ENCODE results near the gene LAMB2.

The LAMB2 gene

DNA sequence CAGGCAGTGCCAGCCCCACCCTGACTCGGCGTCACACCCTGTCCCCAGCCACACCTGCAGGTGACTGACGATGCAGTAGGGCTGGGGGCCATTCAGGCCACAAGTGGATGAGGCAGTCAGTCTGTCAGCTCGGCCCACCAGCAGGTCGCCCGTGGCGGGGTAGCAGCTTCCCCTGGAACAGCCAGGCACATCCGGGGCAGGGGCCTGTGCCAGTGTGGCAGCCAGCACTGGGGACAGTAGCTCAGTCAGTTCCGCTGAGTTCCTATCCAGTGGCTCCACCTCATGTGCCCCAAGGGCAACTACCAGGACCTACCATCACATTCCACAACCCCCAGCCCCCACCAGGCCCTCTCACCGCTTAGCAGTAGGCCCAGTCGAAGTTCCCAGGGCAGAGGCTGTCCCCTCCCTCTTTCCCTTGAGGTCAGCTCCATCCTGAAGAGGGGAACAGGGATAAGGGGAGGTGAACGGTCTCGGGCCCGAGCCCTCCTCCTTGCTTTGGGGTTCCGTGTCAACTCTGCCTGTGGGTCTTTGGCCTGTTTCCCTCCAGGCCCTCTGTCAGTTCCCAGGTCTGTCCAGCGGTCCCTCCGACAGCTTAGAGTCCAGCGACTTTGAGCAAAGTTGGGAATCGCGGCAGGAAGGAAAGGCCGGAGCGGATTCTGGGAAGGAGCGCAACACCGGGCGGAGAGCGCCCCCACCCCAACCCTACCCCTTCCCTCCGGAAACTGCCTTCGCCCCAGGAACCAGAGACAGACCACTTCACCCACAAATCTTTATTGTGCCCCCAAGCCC is at the start of gene LAMB2:
Gene LAMB2, minus strand, starts transcription at position 614 of the 789 bp plus-strand sequence. Its CDS starts 183 bp downstream, at position 431.
- in situ Hi-C loops (cut with HindIII; ENCODE audit: low sequenced_read_pairs), result no loop called here

DNA sequence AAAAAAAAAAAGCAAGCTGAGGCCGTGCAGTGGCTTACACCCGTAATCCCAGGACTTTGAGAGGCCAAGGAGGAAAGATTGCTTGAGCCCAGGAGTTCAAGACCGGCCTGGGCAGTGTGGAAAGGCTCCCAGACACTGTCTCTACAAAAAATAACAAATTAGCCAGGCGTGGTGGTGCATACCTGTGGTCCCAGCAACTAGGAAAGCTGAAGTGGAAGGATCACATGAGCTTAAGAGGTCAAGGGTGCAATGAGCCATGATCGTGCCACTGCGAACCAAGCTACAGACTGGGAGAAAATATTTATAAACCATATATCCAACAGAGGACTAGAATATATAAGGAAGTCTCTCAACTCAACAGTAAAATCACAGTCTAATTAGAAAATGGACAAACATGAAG is 48.5 kb upstream of the LAMB2 start:
- in situ Hi-C loops (cut with HindIII; ENCODE audit: low sequenced_read_pairs), result no loop called here

DNA sequence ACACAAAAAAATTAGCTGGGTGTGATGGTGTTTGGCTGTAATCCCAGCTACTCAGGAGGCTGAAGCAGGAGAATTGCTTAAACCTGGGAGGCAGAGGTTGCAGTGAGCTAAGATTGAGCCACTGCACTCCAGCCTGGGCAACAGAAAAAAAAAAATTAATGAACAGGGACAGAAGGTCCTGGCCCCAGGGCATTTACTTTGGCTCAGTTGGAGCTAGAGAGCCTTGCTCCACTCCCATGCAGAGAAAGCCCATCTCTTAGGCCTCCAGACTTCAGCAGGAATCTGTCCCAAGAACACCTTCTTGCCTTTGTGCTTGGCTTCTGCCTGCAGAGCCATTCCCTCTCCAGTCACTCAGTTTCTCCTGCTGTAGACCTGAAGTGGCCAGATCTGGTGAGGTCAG is 47.3 kb upstream of the LAMB2 start:
- in situ Hi-C loops (cut with HindIII; ENCODE audit: low sequenced_read_pairs), result no loop called here

DNA sequence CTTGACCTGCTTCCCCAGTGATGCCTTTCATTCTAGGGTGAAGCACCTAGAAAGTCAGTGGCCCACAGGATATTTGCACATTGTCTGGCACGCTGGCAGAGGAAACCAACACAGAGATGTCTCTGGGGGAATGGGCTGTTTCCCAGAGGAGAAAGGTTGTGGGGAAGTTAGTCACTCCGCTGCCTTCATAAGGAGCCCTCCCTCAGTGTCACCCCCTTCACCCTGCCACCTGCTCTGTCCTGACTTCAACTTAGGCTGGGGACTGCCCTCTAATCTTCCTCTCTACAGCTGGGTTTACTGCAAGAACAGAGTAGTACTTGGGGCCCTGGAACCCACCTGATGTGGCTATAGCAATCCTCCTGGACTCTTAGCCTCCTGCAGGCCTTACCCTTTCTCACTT is 44.2 kb upstream of the LAMB2 start:
- in situ Hi-C loops (cut with HindIII; ENCODE audit: low sequenced_read_pairs), result no loop called here

DNA sequence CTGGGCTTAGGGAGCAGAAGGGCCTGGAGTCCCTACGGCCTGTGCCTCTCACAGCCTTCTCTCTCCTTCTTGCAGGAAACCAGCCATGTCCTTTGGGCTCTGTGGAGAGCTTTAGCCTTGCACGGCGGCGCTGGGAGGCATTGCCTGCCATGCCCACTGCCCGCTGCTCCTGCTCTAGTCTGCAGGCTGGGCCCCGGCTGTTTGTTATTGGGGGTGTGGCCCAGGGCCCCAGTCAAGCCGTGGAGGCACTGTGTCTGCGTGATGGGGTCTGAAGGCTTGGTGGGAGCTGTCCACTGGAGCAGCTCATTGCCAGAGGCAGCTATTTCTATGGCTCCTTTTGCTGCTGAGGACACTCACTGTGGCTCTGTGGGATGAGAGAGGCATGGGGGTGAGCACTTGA is 42.7 kb upstream of the LAMB2 start:
- in situ Hi-C loops (cut with HindIII; ENCODE audit: low sequenced_read_pairs), result no loop called here

DNA sequence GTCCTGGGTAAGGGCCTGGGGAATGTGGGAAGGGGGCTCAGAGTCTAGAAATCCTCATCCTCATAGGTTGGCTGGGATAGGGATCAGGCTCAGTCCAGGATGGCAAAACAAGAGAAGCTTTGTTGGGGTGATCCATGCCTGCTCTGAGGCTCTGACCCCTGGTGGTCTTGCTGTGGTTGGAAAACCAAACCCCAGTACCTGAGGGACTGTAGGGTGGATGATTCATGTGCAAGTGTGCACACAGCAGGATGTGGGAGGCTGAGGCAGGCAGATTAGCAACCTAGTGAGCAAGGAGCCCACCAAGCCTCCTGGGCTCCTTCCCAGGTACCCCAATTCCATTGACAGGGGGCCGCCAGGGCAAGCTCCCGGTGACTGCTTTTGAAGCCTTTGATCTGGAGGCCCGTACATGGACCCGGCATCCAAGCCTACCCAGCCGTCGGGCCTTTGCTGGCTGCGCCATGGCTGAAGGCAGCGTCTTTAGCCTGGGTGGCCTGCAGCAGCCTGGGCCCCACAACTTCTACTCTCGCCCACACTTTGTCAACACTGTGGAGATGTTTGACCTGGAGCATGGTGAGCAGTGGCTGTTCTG is 41.6 kb upstream of the LAMB2 start:
- in situ Hi-C loops (cut with HindIII; ENCODE audit: low sequenced_read_pairs), result no loop called here

DNA sequence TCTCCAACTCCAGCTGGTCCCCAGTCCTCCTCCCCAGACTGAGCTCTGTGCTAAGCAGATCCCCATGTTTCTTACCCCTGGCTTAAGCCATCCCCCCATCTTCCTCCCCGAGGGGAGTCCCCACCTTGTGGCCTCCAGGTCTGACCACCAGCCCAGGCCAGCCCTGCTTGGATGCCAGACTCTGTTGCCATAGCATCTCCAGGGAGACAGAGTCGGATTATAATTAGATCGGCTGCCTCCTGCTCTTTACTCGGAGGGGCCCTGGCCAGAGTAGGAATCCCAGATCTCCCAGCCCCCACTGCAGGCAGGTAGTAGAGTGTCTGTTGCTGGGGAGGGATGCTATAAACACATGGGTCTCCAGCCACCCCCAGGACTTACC is 40.9 kb upstream of the LAMB2 start:
- in situ Hi-C loops (cut with HindIII; ENCODE audit: low sequenced_read_pairs), result no loop called here

DNA sequence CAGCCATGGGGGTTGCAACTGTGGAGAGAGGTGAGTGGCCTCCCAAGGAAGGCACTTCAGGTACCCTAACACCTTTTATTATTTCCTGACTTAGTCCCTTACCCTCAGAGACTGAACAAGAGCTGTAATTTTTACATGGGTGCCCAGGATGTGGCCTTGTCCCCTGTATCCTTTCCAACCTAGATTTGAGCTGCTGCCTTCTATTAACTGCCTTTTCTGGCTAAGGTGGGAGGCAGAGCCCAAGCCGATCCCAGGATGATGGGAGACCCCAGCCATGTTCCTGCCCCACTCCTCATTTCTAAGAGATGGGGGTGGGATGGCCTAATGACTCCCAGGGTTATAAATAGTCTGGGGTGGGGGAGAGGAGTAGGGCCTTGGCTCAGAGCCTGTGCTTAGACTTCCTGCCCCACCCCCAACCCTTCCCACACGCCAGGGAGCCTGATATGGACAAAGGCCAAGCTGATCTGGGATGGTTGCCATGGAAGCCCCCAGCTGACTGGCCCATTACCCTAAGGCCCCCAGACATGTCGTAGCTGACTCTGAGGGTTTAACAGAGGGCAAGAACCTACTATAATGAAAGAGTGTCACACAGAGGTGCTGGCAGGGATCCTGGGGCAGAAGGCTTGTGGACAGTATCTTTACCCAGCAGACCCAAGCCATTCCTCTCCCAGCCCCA is 40.4 kb upstream of the LAMB2 start:
- in situ Hi-C loops (cut with HindIII; ENCODE audit: low sequenced_read_pairs), result no loop called here

DNA sequence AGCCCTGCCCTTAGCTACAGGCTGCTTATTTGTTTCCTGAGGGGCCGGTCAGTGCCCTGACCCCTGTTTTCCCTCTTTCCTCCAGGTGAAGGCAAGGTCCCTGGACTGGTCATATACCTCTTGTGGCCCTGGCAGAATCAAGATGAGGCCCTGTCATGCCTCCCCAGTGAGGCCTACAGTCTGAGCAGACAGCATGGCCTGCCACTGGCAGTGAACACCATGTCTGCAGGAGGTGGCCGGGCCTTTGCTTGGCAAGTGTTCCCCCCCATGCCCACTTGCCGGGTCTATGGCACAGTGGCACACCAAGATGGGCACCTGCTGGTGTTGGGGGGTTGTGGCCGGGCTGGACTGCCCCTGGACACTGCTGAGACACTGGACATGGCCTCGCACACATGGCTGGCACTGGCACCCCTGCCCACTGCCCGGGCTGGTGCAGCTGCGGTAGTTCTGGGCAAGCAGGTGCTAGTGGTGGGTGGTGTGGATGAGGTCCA is 39.7 kb upstream of the LAMB2 start:
- in situ Hi-C loops (cut with HindIII; ENCODE audit: low sequenced_read_pairs), result no loop called here

DNA sequence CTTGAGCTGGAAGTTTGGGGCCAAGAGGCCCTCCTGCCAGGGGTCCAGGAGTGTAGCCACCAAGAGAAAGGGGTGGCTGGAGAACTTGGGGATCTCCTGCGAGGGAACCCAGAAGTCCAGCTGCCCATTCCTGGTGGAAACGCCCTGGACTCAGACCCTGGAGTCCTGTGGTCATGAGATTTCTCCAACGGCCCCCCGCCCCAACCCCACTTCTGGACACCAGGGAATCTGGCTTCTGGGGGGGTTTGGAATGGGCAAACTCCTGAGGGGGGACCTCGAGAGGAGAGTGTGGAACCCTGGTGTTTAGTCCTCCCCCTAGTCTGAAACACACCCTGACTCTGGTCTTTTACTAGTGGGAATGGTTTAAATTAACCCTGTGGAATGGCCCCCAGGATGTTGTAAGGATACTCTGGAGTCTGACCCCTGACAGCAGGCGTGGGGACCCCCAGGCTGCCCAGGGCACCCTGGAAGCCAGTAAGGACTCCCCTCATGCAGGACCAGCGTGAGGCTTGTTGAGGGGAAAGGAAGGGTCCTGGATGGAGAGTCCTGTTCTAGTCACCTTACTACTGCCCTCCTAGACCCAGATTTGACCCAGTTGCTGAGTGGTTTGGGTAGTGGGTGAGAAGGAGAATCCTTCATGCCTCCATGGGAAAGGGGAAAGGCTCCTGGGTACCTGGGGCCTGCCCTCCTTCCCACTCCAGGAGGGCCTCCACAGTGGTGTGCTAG is 39.1 kb upstream of the LAMB2 start:
- in situ Hi-C loops (cut with HindIII; ENCODE audit: low sequenced_read_pairs), result no loop called here

DNA sequence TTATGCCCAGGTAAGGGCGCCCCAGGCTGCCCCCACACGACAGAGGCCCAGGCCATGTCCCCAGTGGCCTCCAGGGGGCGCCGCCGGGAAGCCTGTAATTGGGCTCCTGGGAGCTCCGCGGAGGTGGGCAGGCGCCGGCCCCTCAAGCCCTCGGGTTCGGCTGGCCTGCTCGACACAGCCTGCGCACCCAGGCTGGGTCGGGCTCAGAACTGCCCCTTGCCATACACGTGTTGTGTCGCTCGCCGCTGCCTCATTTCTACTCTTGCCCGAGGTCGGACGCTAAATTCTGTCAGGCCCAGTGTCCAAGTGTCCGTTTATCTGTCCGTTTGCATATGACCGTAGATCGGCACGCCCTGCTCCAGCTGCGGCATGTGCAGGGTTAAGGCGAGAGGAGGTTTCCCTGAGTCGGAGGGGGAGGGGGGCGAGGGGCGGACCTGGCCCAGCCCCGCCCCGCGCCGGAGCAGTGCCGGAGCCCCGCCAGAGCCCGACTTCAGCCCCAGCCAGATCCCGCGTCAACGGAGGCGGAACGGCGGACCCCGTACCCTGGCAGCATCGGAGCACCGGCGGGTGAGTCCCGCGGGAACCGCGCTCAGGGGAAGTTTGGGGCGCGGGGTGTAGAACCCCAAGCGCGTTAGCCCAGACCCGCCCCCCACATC is 38.4 kb upstream of the LAMB2 start, which contains the start of gene KLHDC8B:
Gene KLHDC8B, plus strand, starts transcription at position 480 of the 656 bp plus-strand sequence. CDS start 1,172 bp downstream, outside the sequence.
- in situ Hi-C loops (cut with HindIII; ENCODE audit: low sequenced_read_pairs), result no loop called here

DNA sequence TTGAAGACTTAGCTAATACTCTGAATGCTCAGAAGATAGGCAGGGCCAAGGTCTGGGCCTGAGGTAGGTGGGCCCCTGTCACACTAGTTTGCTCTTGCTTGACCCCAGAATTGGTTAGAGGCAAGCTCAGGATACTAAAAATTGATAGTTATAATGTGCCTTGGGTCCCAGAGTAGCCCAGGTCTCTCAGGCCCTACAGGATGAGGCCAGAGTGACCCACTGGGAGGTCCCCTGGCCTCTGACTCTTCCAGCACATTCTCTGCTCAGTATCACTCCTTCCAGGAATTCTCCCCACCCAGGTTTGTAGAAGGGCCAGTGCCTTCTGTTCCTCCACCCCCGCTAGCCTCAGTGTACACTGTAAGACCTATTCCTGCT is 37.9 kb upstream of the LAMB2 start:
- in situ Hi-C loops (cut with HindIII; ENCODE audit: low sequenced_read_pairs), result no loop called here

DNA sequence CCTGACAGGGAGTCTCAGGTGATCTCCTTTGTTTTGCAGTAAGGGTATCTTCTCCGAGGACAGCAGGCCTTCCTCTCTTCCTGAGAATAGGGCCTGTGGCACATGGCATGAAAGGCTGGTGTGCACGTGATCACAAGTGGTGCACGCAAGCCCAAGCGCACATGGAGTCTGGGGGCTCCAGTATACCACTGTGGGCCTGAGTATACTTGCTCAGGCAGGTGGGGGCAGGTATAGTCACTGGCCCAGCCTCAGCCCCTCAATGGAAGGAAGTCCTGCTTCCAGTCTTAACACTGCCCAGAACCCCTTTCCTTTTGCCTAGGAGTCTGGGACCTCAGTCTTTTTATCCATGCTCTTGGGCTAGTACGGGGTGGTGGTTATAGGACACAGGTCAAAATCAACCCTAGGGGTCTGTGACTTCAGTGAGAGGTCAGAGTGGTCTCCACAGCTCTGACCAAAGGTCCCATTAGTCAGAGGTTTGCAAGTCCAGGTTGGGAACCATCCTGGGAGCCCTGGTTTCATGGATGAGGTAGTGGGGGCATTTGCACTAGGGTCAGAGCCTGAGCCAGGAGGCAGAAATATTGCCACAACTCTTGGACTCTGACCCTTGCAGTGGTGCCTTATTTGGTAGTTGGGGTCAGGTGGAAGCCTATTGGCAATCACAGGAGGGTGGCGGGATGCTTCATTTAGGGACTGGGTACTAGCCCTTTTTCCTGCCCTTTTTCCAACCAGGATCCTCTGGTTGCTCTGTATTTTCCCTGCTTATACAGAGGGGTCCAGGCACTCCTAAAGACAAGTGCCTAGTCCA is 34.1 kb upstream of the LAMB2 start:
- in situ Hi-C loops (cut with HindIII; ENCODE audit: low sequenced_read_pairs), result no loop called here

DNA sequence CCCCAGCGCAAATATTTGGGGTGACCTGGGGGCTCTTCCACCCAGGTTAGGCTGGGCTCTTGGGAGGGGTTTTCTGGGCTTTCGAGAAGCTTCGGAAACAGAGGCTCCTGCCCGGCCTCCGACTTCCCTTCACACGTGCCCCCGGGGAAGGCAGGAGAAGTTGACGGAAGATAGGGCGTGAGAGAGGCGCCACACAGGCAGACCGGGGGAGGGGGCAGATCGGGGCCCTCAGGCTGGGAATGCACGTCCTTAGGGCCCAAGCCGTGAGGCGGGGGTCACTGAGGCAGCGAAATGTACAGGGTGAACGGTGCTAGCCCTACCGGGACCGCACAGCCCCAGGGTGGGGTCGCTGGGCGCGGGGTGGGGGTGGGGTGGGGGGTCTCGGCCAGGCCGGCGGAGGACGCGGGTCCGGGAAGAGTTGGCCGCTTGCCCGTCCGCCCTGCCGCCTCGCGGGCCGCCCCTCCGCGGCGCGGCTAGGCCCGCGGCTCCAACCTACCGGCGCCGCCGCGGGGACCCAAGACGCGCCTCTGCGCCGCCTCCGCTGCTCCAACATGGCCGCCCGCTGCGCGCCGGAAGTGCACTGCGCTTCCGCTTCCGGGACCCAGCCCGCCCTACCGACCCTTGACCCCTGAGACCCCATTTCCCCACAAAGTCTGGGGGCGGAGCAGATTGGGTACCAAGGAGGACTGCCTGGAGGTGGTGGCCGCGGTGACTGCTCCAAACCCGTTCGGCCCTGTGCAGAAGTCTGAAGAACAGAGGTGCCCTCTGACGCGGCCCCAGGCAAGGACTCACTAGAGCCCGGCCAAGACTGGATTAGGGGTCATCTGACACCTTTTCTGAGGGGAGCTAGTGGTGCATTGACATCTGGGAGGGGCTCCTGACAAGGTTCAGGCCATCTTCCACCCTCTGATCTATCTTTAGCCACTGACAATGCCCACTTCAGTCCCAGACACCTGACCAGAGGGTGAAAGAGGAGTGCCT is 33.2 kb upstream of the LAMB2 start, which contains the start of gene CCDC71:
Gene CCDC71, minus strand, starts transcription at position 561 of the 981 bp plus-strand sequence. CDS start 2,123 bp downstream, outside the sequence.
- in situ Hi-C loops (cut with HindIII; ENCODE audit: low sequenced_read_pairs), result no loop called here

DNA sequence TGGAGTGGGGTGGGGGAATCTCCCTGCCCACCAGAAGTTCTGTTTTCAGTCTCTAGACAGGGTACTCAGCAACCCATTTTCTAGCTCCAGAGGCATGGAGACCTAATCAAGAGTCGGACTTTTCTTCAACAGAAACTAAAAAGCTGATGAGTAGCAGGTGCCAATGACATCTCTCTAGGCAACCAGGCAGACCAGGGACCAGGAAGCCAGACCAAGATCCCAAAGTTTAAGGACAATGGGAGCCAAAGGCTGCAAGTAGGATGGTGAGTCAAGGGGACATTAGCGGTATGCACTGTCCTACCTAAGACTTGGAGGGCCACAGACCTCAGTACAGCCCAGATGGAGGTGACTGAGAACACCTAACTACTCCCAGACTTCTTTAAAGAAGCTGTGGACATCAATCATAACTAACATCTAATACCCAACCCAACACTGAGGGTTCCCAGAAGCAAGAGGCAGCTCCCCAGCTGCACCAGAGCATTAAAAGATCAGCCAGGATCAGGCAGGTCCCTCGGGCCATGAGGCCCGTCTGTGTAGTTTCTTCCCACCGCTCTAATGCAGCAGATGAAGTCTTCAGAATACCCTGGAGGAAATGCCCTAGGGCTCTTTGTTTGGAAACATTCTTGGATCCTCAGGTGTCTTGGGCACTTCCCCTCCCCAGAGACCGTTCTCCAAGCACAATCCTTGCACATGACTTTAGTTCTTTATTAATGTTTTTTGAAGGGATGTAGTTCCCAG is 32.3 kb upstream of the LAMB2 start:
- in situ Hi-C loops (cut with HindIII; ENCODE audit: low sequenced_read_pairs), result no loop called here

DNA sequence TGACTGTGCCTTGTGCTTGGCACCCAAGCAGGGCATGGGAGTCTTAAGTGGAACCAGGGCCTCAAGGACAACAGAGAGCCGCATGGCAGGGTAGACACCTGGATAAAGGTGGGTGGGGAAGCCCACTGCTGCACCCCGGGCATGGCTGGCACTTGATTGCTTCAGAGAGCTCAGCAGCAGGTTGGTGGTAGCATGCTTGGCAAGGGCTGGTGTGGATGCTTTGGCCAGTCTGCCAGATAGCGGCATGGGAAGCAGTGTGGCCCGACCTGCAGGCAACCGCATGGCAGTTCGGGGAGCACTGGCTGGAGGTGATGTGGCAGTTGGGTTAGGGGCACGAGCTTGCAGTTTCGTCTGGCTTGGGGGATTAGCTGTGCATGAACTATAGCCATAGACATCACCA is 30.8 kb upstream of the LAMB2 start:
- in situ Hi-C loops (cut with HindIII; ENCODE audit: low sequenced_read_pairs), result no loop called here

DNA sequence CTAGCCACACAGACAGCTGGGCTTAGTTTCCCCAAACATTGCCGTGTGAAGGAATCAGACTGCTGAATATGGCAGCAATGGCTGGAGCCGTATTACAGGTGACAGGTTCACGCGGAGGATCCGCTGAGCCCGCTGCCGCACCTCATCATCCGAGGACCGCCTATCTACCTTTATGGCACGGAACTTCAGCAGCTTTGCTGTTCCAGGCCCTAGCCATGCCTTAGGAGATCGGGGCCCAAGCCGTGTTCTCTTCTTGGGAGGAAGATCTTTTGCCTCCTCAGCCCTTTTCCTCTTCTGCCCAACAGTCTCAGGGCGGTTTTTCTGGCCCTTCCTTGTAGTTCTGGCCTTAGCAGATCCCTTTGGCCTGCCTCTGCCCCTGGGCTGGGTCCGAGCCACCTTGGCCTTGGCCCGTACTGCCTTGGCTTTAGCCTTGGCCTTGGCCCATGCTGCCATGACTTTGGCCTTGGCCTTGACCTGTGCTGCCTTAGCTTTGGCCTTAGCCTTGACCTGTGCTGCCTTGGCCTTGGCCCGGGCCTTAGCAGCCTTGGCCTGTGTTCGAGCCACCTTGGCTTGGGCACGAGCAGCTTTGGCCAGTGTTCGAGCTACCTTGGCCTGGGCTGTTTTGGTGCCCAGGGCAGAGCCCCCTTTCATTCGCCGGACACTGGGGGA is 30.0 kb upstream of the LAMB2 start:
- in situ Hi-C loops (cut with HindIII; ENCODE audit: low sequenced_read_pairs), result no loop called here

Data from endothelial cell of hepatic sinusoid (primary cell).